ENCODE data around the gene PRLR. TPM values are rescaled to one million over a fixed set of nuclear protein-coding genes. Genes with fewer than 3 reads are reported as not detected.

Gene PRLR
- total RNA-seq, 1 donor from 2014 or later = 0.93 TPM

DNA sequence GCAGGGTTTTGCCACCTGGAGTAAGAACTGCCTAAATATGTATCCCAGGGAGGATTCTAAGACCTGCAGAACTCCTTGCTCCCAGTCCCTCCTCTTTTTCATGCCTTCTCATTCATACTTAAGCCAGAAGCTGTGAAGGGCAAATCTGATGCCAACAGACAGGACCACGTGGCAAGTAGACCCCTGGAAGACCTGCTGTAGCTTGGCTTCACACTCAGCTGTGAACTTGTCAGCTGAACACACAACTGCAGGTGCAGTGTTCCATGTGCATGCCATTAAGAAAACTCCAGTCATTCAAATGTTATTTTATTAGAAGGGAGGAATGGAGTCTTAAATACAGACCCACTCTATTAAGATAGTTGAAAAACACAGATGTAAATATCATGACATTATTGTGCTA lies 103.3 kb downstream of the PRLR start:
- Mint-ChIP-seq H3K27me3 (ENCODE audit: low read depth, unreplicated experiment) (no peaks in the 10 kb centered on the region), H3K4me3 (ENCODE audit: unreplicated experiment) (no peak overlapping the region), H3K4me1 (ENCODE audit: low read depth, unreplicated experiment) (peaks cover 29% of the 10 kb centered on the region), H3K9me3 (ENCODE audit: unreplicated experiment) (peaks cover 4% of the 10 kb centered on the region), H3K36me3 (ENCODE audit: low read depth, unreplicated experiment) (no peaks in the 10 kb centered on the region), H3K27ac (ENCODE audit: unreplicated experiment) (no peak overlapping the region)
- Histone ChIP-seq H2AFZ (ENCODE audit: low read depth, low read length) (no peak overlapping the region), H3K36me3 (ENCODE audit: insufficient read depth, low read length) (no peaks in the 10 kb centered on the region), H3K27me3 (ENCODE audit: insufficient read depth, low read length) (no peaks in the 10 kb centered on the region), H3K9ac (ENCODE audit: low read length) (no peak overlapping the region), H3K4me2 (ENCODE audit: low read length) (no peak overlapping the region), H3K4me1 (ENCODE audit: insufficient read depth, low read length) (peaks cover 18% of the 10 kb centered on the region), H3K27ac (ENCODE audit: low read depth, low read length) (no peak overlapping the region), H3K9me3 (ENCODE audit: insufficient read depth, low read depth, low read length) (no peaks in the 10 kb centered on the region), H3K4me3 (ENCODE audit: insufficient read depth, low read depth, low read length) (no peak overlapping the region), H4K20me1 (ENCODE audit: insufficient read depth, low read length) (no peaks in the 10 kb centered on the region), H3K79me2 (ENCODE audit: insufficient read depth, low read length) (no peaks in the 10 kb centered on the region)
- TF ChIP-seq, protein P1, sequence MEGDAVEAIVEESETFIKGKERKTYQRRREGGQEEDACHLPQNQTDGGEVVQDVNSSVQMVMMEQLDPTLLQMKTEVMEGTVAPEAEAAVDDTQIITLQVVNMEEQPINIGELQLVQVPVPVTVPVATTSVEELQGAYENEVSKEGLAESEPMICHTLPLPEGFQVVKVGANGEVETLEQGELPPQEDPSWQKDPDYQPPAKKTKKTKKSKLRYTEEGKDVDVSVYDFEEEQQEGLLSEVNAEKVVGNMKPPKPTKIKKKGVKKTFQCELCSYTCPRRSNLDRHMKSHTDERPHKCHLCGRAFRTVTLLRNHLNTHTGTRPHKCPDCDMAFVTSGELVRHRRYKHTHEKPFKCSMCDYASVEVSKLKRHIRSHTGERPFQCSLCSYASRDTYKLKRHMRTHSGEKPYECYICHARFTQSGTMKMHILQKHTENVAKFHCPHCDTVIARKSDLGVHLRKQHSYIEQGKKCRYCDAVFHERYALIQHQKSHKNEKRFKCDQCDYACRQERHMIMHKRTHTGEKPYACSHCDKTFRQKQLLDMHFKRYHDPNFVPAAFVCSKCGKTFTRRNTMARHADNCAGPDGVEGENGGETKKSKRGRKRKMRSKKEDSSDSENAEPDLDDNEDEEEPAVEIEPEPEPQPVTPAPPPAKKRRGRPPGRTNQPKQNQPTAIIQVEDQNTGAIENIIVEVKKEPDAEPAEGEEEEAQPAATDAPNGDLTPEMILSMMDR (IDR thresholded peaks at IDR 0.05; ENCODE audit: insufficient read depth, low read depth, low read length) = no peak
- no peak for TF ChIP-seq EZH2 (IDR thresholded peaks at IDR 0.05; ENCODE audit: insufficient read depth, low read length)
- FAIRE-seq (no peak), DNase-seq (ENCODE audit: low read depth) (no peak)

DNA sequence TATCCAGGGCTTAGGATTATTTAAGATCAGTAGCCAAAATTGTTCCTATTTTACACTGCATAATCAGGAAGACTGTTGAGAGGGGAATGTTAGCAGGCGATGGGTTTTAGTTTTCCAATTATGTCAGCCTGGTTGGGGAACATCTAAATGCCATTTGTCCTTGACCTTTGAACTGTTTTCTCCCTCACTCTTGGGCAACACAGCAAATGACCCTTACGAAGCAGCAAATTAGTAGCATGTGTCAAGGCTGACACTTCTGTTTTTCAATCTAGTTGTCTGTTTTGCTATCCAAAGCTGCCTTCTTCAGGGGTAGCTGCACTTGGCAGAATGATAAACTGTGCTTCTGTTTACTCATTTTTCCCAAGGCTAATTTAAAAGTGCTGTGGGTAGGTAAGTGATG lies 104.5 kb downstream of the PRLR start:
- Mint-ChIP-seq H3K27me3 (ENCODE audit: low read depth, unreplicated experiment) (no peaks in the 10 kb centered on the region), H3K36me3 (ENCODE audit: low read depth, unreplicated experiment) (no peaks in the 10 kb centered on the region), H3K4me1 (ENCODE audit: low read depth, unreplicated experiment) (peaks cover 19% of the 10 kb centered on the region), H3K4me3 (ENCODE audit: unreplicated experiment) (no peak overlapping the region), H3K27ac (ENCODE audit: unreplicated experiment) (no peak overlapping the region), H3K9me3 (ENCODE audit: unreplicated experiment) (peaks cover 4% of the 10 kb centered on the region)
- no peak overlapping the region for H2AFZ ChIP-seq (ENCODE audit: low read depth, low read length)
- H3K27ac ChIP-seq (ENCODE audit: low read depth, low read length) = no peak overlapping the region
- no peaks in the 10 kb centered on the region for H3K27me3 ChIP-seq (ENCODE audit: insufficient read depth, low read length)
- no peak overlapping the region for H3K4me2 ChIP-seq (ENCODE audit: low read length)
- no peak overlapping the region for H3K4me3 ChIP-seq (ENCODE audit: insufficient read depth, low read depth, low read length)
- no peak for TF ChIP-seq EZH2 (IDR thresholded peaks at IDR 0.05; ENCODE audit: insufficient read depth, low read length)
- TF ChIP-seq, protein P1 (IDR thresholded peaks at IDR 0.05; ENCODE audit: insufficient read depth, low read depth, low read length) = no peak
- H3K36me3 ChIP-seq (ENCODE audit: insufficient read depth, low read length) = no peaks in the 10 kb centered on the region
- peaks cover 12% of the 10 kb centered on the region for H3K4me1 ChIP-seq (ENCODE audit: insufficient read depth, low read length)
- H3K9me3 ChIP-seq (ENCODE audit: insufficient read depth, low read depth, low read length) = no peaks in the 10 kb centered on the region
- H3K79me2 ChIP-seq (ENCODE audit: insufficient read depth, low read length) = no peaks in the 10 kb centered on the region
- DNase-seq (ENCODE audit: low read depth) = no peak
- no peak for FAIRE-seq
- no peaks in the 10 kb centered on the region for H4K20me1 ChIP-seq (ENCODE audit: insufficient read depth, low read length)
- H3K9ac ChIP-seq (ENCODE audit: low read length) = no peak overlapping the region

- Histone ChIP-seq H3K9ac (ENCODE audit: low read length) (no peak overlapping the region), H4K20me1 (ENCODE audit: insufficient read depth, low read length) (no peaks in the 10 kb centered on the region), H3K27me3 (ENCODE audit: insufficient read depth, low read length) (no peaks in the 10 kb centered on the region), H3K4me2 (ENCODE audit: low read length) (no peak overlapping the region), H2AFZ (ENCODE audit: low read depth, low read length) (no peak overlapping the region), H3K4me1 (ENCODE audit: insufficient read depth, low read length) (peaks cover 9% of the 10 kb centered on the region), H3K4me3 (ENCODE audit: insufficient read depth, low read depth, low read length) (no peak overlapping the region), H3K79me2 (ENCODE audit: insufficient read depth, low read length) (no peaks in the 10 kb centered on the region), H3K27ac (ENCODE audit: low read depth, low read length) (no peak overlapping the region), H3K9me3 (ENCODE audit: insufficient read depth, low read depth, low read length) (no peaks in the 10 kb centered on the region), H3K36me3 (ENCODE audit: insufficient read depth, low read length) (no peaks in the 10 kb centered on the region)
- Mint-ChIP-seq H3K27ac (ENCODE audit: unreplicated experiment) (no peak overlapping the region), H3K9me3 (ENCODE audit: unreplicated experiment) (no peaks in the 10 kb centered on the region), H3K4me3 (ENCODE audit: unreplicated experiment) (no peak overlapping the region), H3K27me3 (ENCODE audit: low read depth, unreplicated experiment) (no peaks in the 10 kb centered on the region), H3K36me3 (ENCODE audit: low read depth, unreplicated experiment) (no peaks in the 10 kb centered on the region), H3K4me1 (ENCODE audit: low read depth, unreplicated experiment) (peaks cover 12% of the 10 kb centered on the region)
- no peak for FAIRE-seq
- TF ChIP-seq EZH2 (IDR thresholded peaks at IDR 0.05; ENCODE audit: insufficient read depth, low read length) = no peak
- TF ChIP-seq, protein P1 (IDR thresholded peaks at IDR 0.05; ENCODE audit: insufficient read depth, low read depth, low read length) = no peak
- no peak for DNase-seq (ENCODE audit: low read depth)
These were observed 105.4 kb downstream of the PRLR start for GRCh38 chr5:35124932-35125331.

Measured in astrocyte (in vitro differentiated cells and primary cell).